Astrocyte of the cerebellum (primary cell): Measurements from ENCODE around the gene RNLS.

Experiments used
- DNase-seq: peaks from one replicate; pipeline ENCODE4 v3.0.0-alpha.2; 2011; ENCODE audit warnings: low read depth
- H3K4me3 ChIP-seq: 2 replicates; pipeline ENCODE4 v1.5.1; 2011; ENCODE audit warnings: mild to moderate bottlenecking, low read depth, low read length, moderate library complexity
- in situ Hi-C: cut with HindIII; loops from 2 replicates; pipeline ENCODE4 v1.10.0; 2017; ENCODE audit warnings: low sequenced_read_pairs
- TF ChIP-seq, protein P1 (sequence below): IDR thresholded peaks from 2 replicates; pipeline ENCODE4 v1.5.1; 2012; ENCODE audit warnings: low read length, low read depth, moderate library complexity, mild to moderate bottlenecking; ENCODE audit errors: missing control alignments

Gene RNLS

DNA sequence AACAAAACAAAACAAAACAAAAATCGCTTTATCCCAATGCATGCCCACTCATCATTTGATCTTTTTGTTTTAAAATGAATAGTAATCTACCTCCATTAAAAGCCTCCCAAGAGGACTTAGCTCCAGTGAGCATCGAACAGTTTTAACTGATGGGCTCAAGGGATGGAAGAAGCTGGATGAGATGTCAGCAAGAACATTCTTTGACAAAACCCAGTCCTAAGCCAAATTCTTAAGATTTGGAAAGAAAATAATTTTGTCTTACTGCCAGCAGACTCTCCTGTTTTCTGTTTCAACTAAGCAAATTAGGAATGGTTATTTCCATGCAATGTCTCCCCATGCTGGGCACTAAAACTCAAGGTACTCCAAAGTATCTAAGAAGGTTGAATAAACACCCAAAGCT lies 127.3 kb downstream of the RNLS start:
- DNase-seq: no peak
- in situ Hi-C loops: no loop called here
- TF ChIP-seq, protein P1, sequence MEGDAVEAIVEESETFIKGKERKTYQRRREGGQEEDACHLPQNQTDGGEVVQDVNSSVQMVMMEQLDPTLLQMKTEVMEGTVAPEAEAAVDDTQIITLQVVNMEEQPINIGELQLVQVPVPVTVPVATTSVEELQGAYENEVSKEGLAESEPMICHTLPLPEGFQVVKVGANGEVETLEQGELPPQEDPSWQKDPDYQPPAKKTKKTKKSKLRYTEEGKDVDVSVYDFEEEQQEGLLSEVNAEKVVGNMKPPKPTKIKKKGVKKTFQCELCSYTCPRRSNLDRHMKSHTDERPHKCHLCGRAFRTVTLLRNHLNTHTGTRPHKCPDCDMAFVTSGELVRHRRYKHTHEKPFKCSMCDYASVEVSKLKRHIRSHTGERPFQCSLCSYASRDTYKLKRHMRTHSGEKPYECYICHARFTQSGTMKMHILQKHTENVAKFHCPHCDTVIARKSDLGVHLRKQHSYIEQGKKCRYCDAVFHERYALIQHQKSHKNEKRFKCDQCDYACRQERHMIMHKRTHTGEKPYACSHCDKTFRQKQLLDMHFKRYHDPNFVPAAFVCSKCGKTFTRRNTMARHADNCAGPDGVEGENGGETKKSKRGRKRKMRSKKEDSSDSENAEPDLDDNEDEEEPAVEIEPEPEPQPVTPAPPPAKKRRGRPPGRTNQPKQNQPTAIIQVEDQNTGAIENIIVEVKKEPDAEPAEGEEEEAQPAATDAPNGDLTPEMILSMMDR: no peak
- H3K4me3 ChIP-seq: no peak overlapping the region

DNA sequence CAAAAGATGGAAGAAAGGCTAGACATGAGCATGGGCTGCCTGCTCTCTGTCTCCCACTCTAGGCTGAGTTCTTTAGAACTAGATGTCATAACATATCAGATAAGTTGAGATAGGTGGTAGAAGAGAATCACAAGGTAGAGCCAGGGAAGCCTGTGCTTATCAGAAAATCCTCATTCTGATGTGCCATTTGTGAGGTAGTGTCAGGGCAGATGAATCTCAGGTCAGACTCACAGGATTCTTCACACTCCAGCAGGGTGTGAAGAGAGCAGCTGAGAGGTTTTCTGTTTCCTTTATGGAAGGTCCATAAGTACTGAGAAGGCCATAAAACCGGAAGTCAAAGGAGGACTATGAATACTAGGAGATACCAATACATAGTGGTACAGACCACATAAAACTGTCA lies 132.9 kb downstream of the RNLS start:
- in situ Hi-C loops: no loop called here
- TF ChIP-seq, protein P1: no peak
- no peak for DNase-seq
- no peak overlapping the region for H3K4me3 ChIP-seq

DNA sequence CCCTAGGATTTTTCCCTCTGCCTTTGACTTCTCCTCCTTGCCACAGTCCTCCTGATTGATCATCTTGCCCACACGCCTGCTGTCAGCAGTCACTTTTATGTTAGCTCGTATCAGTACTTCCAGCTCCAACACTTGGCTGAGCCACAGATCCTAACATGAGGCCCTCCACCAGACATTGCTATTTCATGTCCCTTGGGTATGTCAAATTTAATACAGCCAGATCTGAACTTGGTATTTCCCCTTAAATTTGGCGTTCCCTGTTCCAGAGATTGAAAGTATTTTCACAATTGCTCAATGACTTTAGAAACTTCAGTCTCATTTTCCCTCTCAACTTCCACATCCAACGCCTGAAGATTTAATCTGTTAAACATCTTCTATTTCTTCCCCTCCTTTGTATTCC lies 140.4 kb downstream of the RNLS start:
- no peak overlapping the region for H3K4me3 ChIP-seq
- in situ Hi-C loops: no loop called here
- no peak for DNase-seq
- TF ChIP-seq, protein P1: no peak

GRCh38 chr10:88440541-88440940 lies 142.6 kb downstream of the RNLS start:
- no peak overlapping the region for H3K4me3 ChIP-seq
- TF ChIP-seq, protein P1: no peak
- no peak for DNase-seq
- in situ Hi-C loops: no loop called here

GRCh38 chr10:88439932-88440331 lies 143.2 kb downstream of the RNLS start:
- DNase-seq: no peak

GRCh38 chr10:88437411-88437810 lies 145.7 kb downstream of the RNLS start:
- in situ Hi-C loops: no loop called here
- H3K4me3 ChIP-seq: no peak overlapping the region
- no peak for DNase-seq
- TF ChIP-seq, protein P1: no peak

More at GRCh38 chr10:88439932-88440331, 143.2 kb downstream of the RNLS start:
- TF ChIP-seq, protein P1: no peak
- H3K4me3 ChIP-seq: no peak overlapping the region
- in situ Hi-C loops: no loop called here
